IPS DF 4.7 (cell line): Measurements from ENCODE around the gene LIN37.

ENCODE experiments used
- DNase-seq: peaks from one replicate; pipeline ENCODE4 v3.0.0-alpha.2; 2013; ENCODE audit warnings: low spot score; ENCODE audit errors: extremely low read depth

Gene LIN37, protein sequence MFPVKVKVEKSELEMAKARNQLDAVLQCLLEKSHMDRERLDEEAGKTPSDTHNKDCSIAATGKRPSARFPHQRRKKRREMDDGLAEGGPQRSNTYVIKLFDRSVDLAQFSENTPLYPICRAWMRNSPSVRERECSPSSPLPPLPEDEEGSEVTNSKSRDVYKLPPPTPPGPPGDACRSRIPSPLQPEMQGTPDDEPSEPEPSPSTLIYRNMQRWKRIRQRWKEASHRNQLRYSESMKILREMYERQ

DNA sequence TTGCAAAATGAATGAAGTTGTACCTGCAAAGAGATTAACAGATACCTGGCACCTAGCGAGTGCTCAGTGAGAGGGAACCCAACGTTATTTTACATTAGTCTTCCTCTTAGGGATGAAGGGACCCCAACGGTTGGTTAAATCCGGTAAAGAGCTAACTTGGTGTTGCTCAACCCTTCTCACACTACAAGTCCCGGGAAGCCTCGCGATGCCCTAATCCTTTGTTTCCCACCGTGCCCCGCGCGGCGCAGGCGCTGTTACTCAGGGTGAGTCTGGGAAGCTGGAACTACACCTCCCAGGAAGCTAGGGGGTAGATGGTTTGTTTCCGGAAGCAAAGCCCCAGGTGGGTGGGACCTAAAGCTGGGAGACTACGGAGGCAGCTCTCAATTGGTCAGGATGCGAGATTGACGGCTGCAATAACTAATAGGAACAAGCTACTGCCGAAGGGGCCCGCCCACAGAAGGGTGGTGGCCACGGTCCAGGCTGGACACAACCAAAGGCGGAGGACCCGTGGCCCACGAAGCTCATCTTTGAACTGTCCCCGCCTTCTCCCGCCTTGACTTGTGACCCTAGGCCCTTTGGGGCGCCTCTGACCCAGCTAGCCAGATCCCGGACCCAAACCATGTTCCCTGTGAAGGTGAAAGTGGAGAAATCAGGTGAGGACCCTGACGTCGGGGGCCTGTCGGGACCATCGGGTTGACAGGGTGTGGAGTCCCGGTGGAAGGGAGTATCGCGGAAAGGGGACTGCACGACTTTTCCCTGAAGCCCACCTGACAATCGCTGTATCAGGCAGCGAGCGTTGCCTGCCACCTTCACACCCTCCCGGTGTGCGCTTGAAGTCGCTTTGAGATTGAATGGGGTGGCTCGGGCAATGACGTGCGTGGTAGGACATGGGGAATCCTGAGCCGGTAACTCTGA is at the start of gene LIN37:
Gene LIN37 (plus strand): TSS at position 471 of the 915 bp plus-strand sequence. CDS start 149 bp downstream, at position 620.
- peak; percentile 99 for DNase-seq

DNA sequence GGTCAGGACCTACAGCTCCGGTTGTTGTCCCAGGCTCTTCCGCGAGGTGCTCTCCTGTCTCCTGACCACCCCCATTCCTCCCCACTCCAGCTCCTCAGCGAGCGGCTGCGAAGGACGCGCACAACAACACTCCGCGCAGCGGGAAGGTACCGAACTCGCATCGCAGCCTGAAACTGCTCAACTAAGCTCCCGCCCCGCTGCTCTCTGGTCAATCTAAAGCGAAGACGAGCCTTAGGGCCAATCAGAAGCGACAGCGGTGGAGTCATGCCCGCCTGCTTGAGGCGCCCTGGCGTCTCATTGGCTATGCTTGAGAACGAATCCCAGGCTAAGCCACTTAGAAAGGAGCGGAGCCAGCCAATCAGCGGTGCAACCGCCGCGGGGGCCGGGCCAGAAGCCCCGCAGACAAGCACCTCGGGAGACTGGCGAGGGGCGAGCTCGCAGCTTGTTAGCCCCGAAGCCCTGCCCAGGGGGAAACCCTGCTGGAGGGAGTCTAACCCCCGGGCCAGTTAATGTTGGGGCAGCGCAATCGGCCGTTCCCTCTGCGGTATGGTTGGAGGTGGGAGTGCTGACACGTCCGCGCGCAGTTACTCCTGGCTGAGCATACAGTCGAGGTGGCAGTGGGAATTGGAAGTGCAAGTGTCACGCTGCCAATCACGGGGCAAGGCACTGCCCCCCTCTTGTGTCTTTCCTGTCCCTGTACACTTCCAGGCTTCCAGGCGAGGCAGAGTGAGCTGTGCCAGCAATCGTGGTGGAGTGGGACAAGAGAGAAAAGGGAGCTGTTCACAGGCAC is 46.0 kb upstream of the LIN37 start:
- DNase-seq = peak; percentile 93

DNA sequence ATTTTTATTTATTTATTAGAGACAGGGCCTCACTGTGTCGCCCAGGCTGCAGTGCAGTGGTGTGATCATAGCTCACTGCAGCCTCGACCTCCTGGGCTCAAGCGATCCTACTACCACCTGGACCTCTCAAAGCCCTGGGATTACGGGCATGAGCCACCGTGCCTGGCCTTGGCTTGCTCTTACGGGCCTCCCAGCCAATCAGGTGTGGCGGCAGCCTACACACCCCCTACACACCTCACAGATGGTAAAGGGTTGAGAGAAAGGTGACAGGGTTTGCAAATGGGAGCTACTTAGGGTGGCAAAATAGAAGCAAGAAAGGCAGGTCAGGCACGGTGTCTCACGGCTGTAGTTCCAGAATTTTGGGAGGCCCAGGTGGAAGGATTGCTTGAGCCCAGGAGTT is 45.0 kb upstream of the LIN37 start:
- DNase-seq = no peak

DNA sequence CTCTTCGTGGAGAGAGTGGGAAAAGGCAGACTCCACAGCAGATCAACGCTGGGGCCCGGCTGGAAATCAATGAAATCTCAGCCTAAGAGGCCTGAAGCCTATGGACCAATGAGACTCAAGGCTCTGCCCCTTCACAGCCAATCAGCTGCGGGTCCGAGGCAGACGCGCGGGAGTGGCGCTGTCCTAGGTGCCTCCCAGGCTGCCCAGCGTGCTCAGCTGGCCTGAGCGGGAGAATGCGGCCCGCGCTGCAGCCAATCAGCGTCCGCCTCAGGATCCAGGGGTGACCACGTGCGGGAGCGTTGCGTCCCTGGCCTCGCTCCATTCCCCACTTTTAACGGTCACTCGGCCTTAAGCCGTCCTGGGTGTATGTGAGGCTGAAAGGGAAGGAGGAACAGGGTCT is 44.2 kb upstream of the LIN37 start, which contains the start of gene ZBTB32:
Gene ZBTB32 (plus strand): TSS at position 341 of the 400 bp plus-strand sequence. CDS start 10,069 bp downstream, outside the sequence.
- DNase-seq = no peak

DNA sequence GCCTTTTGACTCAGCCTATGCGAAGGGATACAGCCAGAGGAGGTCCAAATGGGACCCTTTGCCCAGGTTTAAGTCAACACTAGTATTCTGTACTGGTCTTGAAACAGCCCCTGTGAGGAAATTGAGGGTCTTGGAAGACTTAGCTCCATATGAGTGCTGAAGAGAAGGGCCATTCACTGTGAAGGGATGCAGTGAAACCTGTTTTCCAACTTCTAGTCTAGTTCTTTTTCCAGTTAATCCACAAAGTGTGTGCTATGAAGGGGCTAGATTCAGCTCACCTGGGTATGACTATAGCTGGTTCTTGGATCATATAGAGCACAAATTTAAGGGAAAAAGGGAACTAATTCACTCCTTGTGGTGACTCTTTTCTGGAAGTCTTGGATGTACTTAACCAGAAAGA is 40.0 kb upstream of the LIN37 start:
- no peak for DNase-seq

DNA sequence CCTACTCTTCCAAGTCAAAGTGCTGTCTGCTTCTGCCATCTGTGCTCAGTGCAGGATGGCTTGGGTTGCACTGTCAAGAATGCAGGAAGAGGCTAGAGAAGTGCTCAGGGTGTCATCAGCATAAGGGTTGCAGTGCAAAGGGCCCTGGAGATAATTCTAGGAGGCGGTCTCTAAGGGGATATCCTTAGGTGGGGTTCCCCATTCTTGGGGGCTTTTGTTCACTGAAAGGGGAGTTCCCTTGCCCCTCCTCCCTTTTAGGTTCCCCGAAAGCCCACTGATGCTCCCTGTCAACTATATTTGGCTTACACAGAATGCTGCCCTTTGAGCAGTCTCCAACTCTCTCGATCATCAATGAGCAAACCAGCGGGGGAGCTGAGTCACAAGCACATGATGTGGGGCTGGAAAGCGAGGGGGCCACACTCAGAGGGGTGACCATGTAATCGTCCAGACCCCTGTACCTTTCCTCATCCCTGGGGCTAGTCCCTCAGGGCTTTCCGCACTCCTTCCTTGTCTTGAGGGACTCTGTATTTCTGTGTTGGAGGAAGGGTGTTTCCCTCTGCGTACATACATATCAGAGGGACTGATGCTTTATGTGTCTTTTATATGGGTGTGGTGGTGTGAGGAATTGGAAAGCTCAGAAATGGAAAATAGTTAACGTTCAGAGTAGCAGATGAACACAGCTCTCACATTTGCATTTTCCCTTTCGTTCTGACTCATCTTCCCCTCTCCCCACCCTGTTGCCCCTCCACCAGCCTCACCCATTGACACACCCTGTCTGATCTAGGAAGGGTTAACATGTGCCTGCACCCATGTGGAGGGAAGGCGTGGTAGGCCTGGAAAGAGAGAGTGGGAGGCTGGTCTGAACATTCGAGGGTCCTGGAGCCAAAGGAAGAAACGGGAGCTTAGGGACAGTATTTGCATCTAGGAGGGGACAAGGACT is 37.3 kb upstream of the LIN37 start:
- DNase-seq = no peak

DNA sequence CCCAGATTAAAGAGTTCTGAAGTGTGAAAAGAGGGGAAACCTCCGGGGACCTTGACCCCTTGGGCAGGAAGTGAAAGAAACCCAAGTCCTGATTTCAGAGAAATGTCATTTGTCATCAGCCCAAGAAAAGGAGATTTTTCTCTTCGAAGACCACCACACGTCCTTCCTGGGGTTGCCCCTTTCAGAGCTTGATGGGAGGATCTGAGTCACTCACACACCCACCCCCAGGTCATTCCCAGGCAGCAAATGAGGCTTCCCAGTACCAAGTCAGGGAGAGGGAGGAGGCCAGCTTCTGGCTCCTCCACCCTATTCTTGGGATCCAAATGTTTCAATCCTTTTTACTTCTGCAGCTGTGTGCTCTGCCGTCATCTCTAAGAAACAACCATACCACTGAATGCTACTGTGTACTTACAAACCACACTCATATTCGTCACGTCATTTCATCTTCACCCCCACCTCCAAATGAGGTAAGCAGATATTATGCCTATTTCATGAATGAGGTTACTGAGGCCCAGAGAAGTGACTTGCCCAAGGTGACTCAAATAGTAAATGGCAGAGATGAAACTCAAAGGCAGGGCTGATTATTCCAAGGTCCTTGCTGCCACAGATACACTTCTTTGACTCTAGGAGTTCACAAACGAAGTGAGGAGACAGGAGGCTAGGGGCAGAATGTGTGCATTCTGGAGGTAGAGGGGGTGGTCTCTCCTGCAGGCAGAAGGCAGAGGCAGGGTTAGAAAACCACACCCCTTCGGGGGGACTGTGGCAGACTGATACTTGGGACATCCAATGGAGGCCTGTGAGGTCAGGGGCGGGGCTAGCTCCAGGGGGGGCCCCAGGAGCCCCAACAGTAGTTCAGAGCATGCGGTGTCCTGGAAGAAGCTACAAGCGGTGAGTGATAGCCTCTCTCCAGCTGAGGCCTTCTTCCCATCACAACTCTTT is 35.5 kb upstream of the LIN37 start:
- no peak for DNase-seq

DNA sequence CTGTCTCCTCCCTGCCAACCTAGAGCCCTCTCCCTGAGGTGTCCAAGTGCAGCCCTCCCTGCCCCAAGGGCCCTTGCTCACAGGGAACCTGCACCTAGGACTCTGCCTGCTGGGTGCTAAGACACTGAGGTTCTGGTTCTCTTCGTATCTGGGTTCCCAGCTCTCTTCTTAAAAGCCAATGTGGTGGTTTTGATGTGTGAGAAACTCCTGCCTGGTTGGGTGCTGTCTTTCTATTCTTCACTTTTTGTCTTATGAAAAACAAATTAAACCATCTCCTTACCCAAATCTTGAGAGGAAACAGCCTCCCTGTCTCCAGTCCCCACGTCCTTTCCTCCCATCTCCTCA is 34.9 kb upstream of the LIN37 start:
- DNase-seq = no peak

DNA sequence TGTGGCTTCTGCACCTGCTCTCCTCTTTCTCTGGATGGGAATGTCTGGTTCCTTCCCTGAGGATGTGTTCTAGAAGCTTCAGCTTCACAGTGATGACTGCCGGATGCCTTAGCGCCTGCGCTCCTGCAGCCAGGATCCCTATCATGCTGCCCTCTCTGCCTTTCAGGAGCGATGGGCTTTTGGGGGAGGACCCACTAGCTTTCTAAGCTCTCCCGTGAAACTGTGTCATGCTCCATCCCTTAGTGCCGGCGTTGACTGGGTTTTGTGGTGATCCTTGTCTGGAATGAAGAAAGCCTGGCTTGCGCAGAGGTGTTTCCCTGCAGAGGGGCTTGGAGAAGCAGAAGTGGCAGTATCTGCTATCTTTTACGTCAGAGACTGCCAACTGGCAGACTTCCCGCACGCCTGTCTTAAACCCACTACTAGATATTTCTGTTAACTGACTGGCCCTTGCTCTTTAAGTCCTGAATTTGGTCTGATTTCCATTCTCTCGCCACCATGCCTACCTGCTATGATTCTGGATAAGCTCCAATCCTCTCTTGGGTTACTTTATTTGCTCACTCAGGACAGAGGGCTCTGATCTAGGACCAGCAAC is 34.4 kb upstream of the LIN37 start:
- DNase-seq = no peak

DNA sequence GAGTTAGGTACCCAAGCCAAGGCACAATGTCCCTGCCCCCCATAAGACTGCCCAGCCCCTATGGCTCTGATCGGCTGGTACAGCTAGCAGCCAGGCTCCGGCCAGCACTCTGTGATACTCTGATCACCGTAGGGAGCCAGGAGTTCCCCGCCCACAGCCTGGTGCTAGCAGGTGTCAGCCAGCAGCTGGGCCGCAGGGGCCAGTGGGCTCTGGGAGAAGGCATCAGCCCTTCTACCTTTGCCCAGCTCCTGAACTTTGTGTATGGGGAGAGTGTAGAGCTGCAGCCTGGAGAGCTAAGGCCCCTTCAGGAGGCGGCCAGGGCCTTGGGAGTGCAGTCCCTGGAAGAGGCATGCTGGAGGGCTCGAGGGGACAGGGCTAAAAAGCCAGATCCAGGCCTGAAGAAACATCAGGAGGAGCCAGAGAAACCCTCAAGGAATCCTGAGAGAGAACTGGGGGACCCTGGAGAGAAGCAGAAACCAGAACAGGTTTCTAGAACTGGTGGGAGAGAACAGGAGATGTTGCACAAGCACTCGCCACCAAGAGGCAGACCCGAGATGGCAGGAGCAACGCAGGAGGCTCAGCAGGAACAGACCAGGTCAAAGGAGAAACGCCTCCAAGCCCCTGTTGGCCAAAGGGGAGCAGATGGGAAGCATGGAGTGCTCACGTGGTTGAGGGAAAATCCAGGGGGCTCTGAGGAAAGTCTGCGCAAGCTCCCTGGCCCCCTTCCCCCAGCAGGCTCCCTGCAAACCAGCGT is 33.6 kb upstream of the LIN37 start:
- no peak for DNase-seq

DNA sequence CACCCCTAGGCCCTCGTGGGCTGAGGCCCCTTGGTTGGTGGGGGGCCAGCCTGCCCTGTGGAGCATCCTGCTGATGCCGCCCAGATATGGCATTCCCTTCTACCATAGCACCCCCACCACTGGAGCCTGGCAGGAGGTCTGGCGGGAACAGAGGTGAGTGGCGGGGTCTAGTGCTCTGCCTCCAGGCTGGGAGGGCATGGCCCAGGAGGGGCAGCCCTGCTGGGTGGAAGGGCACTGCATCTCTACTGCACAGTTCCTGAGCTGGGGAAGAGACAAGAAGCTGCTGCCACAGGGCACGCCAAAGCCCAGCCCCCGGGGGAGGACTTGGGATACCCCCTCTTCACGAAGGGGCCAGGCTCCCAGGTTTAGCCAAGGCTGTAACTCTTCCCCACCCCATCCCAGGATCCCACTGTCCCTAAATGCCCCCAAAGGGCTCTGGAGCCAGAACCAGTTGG is 33.0 kb upstream of the LIN37 start:
- DNase-seq = no peak

DNA sequence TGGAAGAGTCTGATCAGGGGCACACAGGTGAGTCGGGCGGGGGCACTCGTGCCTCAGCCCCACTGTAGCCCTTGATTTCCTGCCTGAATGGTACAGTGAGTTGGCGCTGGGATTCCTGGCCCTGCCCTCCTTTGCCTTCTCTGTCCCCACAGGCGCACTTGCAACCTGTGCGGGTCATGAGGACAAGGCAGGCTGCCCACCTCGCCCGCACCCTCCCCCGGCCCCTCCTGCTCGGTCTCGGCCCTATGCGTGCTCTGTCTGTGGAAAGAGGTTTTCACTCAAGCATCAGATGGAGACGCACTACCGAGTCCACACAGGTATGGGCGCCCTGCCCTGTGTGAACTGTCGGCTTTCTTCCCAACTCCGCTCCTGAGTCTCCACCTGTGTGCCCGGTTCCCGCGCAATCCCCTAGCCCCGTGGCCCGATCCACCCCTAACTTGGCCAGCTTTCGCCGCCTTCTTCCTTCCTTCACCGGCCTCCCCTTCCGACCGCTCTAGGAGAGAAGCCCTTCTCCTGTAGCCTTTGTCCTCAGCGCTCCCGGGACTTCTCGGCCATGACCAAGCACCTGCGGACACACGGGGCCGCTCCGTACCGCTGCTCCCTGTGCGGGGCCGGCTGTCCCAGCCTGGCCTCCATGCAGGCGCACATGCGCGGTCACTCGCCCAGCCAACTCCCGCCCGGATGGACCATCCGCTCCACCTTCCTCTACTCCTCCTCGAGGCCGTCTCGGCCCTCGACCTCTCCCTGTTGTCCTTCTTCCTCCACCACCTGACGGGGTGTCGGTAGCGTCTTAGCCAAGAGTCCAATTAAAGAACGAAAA is 32.2 kb upstream of the LIN37 start:
- DNase-seq = no peak

DNA sequence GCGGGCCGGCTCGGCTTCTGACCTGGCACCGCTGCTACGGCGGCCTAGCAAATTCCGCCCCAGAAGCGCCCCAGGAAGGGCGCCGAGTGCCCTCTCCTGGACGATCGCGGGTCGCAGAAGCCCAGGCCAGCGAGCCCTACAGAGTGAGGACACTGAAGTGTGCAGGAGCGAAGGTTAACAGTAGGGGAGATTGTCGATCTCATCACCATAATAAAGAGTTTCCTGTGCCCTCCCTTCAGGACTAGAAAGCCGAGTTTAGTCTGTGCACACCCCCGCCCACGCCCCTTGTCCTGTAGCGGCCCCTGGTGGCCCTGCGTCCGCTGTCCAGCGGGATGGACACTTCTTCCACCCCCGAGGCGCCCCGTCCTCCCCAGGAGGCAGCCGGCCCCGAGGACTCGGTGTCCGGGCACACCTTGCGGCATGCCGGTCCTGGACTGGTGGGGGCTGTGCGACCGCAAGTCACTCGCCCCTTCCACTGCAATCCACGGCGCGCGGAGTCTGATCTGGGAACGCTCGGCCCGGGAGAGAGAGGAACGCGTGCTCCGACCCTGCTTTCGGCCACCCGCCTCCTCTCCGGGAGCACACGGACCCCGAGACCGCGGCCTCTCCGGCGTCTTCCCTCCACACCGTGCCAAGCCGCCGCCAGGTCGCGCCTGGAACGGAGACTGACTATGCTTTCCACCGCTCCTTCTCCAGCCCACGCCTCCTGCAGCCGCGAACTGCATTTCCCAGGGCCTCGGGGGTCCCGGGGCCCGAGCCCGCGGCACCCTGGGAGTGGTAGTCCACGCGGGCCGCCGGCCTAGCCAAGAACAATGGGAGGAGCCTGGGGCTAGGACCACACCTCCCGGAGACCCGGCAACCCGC is 31.3 kb upstream of the LIN37 start:
- peak; percentile 98 for DNase-seq

DNA sequence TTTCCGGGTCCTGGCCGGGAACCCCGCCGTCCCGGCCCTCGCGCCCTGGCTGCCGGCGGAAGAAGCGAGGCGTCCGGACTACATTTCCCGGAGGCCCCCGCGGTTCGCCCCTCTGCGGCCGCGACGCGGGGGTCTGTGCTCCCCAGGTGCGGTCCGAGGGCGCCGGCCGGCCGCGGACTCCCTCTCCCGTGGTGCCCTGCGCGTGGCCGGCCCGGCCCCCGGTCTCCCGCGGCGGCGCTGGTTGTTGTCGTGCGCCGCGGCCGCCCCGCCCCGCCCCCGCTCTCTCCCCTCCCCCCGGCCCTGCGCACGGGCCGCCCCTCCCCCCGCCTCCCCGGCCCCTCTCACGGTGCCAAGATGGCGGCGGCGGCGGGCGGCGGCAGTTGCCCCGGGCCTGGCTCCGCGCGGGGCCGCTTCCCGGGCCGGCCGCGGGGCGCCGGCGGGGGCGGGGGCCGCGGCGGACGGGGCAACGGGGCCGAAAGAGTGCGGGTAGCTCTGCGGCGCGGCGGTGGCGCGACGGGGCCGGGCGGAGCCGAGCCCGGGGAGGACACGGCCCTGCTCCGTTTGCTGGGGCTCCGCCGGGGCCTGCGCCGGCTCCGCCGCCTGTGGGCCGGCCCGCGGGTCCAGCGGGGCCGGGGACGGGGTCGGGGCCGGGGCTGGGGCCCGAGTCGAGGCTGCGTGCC is 30.6 kb upstream of the LIN37 start, which contains the start of gene KMT2B:
Gene KMT2B (plus strand): TSS at position 339 of the 680 bp plus-strand sequence. CDS start 16 bp downstream, at position 355.
- DNase-seq = no peak

DNA sequence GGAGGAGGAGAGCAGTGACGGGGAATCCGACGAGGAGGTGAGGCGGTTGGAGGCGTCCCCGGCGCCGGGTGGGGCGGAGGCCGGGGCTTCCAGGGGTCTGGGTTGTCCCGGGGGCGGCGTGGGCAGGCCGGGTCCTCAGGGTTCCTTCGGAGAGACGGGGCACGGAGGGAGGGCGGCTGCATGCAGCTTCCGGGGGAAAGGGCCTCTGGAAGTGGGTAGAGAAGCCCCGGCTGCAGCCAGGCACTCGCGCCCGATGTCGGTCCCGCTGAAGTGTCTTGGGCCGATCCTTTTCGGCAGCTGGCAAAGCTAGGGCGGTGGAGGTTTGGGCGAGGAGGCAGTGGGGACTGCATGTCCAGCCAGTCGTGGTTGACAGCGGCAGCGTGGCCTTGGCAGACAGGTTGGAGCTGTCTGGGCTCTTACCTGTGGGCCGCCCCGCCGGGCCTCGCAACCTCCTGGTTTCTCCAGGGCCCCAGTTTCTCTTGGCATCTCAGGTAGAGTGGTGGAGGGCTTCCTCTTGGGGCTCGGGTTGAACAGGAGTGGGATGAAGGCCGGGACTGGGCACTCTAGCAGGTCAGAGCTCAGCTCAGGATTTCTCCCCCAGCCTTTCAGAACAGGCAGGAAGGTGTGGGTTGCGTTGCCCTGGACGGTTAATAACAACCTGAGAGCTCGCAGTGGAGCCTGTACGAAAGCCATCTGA is 29.9 kb upstream of the LIN37 start:
- DNase-seq = no peak
